Right cardiac atrium (tissue), 5 donors: ENCODE results near the gene POMC. TPM values are rescaled to one million over a fixed set of nuclear protein-coding genes. Genes with fewer than 3 reads are reported as not detected.

ENCODE experiments used
- ATAC-seq, 2 donors: fragments of 200-7000 bp; cut with Tn5 transposase; one replicate each; pipeline versions ENCODE4 v1.8.0 to v1.9.1; 2020; ENCODE audit warnings: moderate library complexity in 2 of 2, mild to moderate bottlenecking in 1 of 2
- DNase-seq, 3 donors: peaks; one replicate each; pipeline ENCODE4 v3.0.0-alpha.2; 2020
- H3K27ac ChIP-seq: one replicate; pipeline ENCODE4 v1.5.1; 2013; ENCODE audit warnings: mild to moderate bottlenecking, low read length, control low read depth, moderate library complexity
- H3K27me3 ChIP-seq: one replicate; pipeline ENCODE4 v1.6.1; 2013; ENCODE audit not compliant: control insufficient read depth, insufficient read depth
- H3K4me1 ChIP-seq: one replicate; pipeline ENCODE4 v1.6.1; 2013; ENCODE audit warnings: low read length; ENCODE audit not compliant: control insufficient read depth, insufficient read depth
- H3K4me3 ChIP-seq: one replicate; pipeline ENCODE4 v1.5.1; 2013; ENCODE audit warnings: low read length, control low read depth
- H3K9me3 ChIP-seq: one replicate; pipeline ENCODE4 v1.6.1; 2013; ENCODE audit warnings: low read length; ENCODE audit not compliant: control insufficient read depth
- WGBS: extraction: QIAGEN DNeasy Blood & Tissue Kit; methylation state at CpG from one replicate; pipeline ENCODE4 v1.1.7; 2013; 5-methylcytosine and 5-hydroxymethylcytosine counted together
- intact Hi-C, 4 donors: fragments of 100-400 bp; cut with DNase I; formaldehyde crosslinking; loops; one replicate each; pipeline versions ENCODE4 v1.11.0 to v1.14.0; 2022 to 2023
- polyA plus RNA-seq: library from polyadenylated mRNA; stranded (reverse); fragments of 200-250 nt; gene quantifications from one replicate; pipeline ENCODE4 v1.2.3, GENCODE V29; 2013
- total RNA-seq, 4 donors: library from RNA; stranded (reverse); fragmentation: NEBNext Ultra II Directional; extraction: Animal tissue kit (Norgen Biotek cat#: 25700); gene quantifications; one replicate each; pipeline ENCODE4 v1.2.1, GENCODE V29; 2021
- donor health status: healthy with polysubstance abuse.
- donor health status: DM: no; HTN: yes; CAD: no.
- donor health status: DM: no; HTN: no; CAD: no.
- donor health status: DM: no; HTN: yes; CAD: no; lungs with severe emphysema.
- donor health status: DM: yes; HTN: yes; CAD: no.

Gene POMC
- total and polyA plus RNA-seq, 5 donors: 5.0 to 13.2 (median 6.8) TPM

GRCh38 chr2:25201265-25201664 is 32.9 kb upstream of the POMC start:
- WGBS: 76% methylated on average over 6 of the region's 6 CpGs
- intact Hi-C loops: no loop called here
- H3K4me1 ChIP-seq: no peaks in the 10 kb centered on the region

GRCh38 chr2:25198576-25198975 is 30.2 kb upstream of the POMC start:
- H3K9me3 ChIP-seq: no peaks in the 10 kb centered on the region
- DNase-seq (no peak), ATAC-seq (no peak)
- intact Hi-C loops: loop anchor here in 1 of 4 donors (10.0 kb wide), 1 partner anchor 224 kb away; the partner anchor contains the start of gene DNAJC27
- H3K27ac ChIP-seq: no peak overlapping the region
- 79% methylated on average over 5 of the region's 5 CpGs for WGBS
- H3K4me1 ChIP-seq: no peaks in the 10 kb centered on the region
- no peak overlapping the region for H3K4me3 ChIP-seq
- H3K27me3 ChIP-seq: no peaks in the 10 kb centered on the region

More at GRCh38 chr2:25201265-25201664, 32.9 kb upstream of the POMC start:
- H3K27ac ChIP-seq: no peak overlapping the region
- DNase-seq: no peak
- no peaks in the 10 kb centered on the region for H3K9me3 ChIP-seq
- ATAC-seq: no peak
- no peak overlapping the region for H3K4me3 ChIP-seq
- no peaks in the 10 kb centered on the region for H3K27me3 ChIP-seq

DNA sequence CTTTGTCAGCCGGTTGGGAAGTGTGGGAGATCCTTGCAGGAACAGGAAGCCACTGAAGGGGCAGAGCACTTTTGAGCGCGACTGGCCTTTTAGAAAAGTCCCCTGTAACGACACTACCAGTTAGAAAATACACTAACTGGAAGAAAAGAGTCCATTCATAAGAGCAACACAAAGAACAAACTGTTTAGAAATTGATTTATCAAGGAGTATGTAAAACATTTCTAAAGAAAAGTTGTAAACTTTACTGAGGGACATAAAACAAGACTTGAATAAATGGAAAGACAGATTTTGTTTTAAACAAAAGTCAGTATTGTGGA is 29.8 kb upstream of the POMC start:
- H3K4me3 ChIP-seq: no peak overlapping the region
- H3K9me3 ChIP-seq: no peaks in the 10 kb centered on the region
- 31% methylated on average over 4 of the region's 4 CpGs for WGBS
- H3K27ac ChIP-seq: no peak overlapping the region
- H3K4me1 ChIP-seq: no peaks in the 10 kb centered on the region
- DNase-seq (no peak), ATAC-seq (no peak)
- H3K27me3 ChIP-seq: no peaks in the 10 kb centered on the region
- intact Hi-C loops: loop anchor here in 1 of 4 donors (10.0 kb wide), 1 partner anchor 223 kb away; the partner anchor contains the start of gene DNAJC27

DNA sequence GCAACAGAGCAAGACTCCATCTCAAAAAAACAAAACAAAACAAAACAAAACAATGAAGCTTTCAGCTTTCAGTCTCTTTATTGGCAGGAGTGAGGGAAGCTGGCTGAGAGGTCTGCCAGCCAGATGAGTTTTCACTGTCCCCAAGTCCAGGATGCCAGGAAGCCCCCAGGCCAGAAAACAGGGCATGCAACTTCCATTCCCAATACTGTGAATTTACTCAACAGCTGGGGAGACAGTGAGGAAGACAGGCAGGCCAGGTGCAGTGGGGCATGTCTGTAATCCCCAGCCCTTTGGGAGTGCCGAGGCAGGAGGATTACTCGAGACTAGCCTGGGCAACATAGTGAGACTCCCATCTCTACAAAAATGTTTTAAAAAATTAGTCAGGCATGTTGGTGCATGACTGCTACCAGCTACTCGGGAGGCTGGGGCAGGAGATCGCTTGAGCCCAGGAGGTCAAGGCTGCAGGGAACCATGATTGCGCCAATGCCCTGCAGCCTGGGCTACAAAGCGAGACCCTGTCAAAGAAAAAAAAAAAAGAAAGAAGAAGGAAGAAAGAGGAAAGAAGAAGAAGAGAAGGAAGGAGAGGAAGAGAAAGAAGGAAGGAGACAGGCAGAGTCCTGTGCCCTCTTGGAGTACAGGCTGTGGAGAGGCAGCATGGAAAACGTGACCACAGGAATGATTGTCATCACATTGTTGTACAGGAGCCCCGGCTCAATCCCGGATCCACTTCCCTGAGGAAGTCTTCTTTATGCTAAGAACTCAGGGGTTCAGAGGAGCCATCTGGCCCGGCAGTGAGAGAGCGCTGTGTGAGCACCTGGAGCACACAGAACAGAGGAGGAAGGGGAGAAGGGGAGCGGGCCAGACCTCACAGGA is 29.2 kb upstream of the POMC start:
- Histone ChIP-seq H3K27me3 (no peaks in the 10 kb centered on the region), H3K4me3 (no peak overlapping the region), H3K9me3 (no peaks in the 10 kb centered on the region), H3K4me1 (no peaks in the 10 kb centered on the region), H3K27ac (no peak overlapping the region)
- 59% methylated on average over 12 of the region's 12 CpGs for WGBS
- DNase-seq (no peak), ATAC-seq (no peak)
- intact Hi-C loops: loop anchor here in 1 of 4 donors (10.0 kb wide), 1 partner anchor 223 kb away; the partner anchor contains the start of gene DNAJC27

GRCh38 chr2:25194576-25195122 is 26.3 kb upstream of the POMC start:
- intact Hi-C loops: loop anchor here in 2 of 4 donors (5.0 to 10.0 kb wide), 2 partner anchors 217 to 220 kb away; partner anchors contain the start of gene DNAJC27 (in 1 of the 2)
- DNase-seq (no peak), ATAC-seq (no peak)
- H3K27ac ChIP-seq: no peak overlapping the region
- H3K27me3 ChIP-seq: no peaks in the 10 kb centered on the region
- H3K4me3 ChIP-seq: no peak overlapping the region
- H3K9me3 ChIP-seq: no peaks in the 10 kb centered on the region
- H3K4me1 ChIP-seq: no peaks in the 10 kb centered on the region
- 84% methylated on average over 9 of the region's 9 CpGs for WGBS

DNA sequence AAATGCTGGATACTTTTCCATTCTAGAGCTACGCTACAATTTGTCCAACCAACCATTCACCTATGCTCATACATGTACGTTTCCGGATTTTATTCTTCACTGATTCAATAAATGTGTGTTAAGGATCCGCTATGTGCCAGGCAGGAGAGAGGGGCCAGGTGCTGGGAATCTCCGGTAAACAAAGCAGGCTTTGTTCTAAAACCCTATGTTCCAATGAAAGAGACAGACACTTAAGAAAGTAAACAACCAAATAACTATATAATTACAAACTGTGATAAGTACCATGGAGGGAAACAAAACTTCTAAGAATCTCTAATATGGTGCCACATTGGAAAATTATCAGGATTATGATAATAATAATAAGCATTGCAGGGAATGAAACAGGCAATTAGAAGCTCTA is 22.2 kb upstream of the POMC start:
- 91% methylated on average over 5 of the region's 5 CpGs for WGBS
- intact Hi-C loops: loop anchor here in 2 of 4 donors (5.0 to 10.0 kb wide), 2 partner anchors 213 to 216 kb away; partner anchors contain the start of gene DNAJC27 (in 1 of the 2)
- no peaks in the 10 kb centered on the region for H3K27me3 ChIP-seq
- no peaks in the 10 kb centered on the region for H3K9me3 ChIP-seq
- no peak overlapping the region for H3K27ac ChIP-seq
- DNase-seq (no peak), ATAC-seq (no peak)
- no peaks in the 10 kb centered on the region for H3K4me1 ChIP-seq
- no peak overlapping the region for H3K4me3 ChIP-seq

DNA sequence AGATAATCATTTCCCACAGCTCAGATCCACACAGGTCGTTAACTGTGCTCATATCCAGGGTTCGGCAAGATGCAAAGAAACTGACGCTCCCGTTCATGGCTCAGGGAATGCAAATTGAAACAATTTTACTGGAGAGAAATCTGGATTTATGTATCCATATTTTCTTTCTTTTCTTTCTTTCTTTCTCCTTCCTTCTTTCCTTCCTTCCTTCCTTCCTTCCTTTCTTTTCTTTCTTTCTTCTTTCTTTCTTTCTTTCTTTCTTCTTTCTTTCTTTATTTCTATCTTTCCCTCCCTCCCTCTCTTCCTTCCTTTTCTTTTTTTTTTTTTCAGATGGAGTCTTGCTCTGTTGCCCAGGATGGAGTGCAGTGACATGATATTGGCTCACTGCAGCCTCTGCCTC is 20.0 kb upstream of the POMC start:
- ATAC-seq: no peak

DNA sequence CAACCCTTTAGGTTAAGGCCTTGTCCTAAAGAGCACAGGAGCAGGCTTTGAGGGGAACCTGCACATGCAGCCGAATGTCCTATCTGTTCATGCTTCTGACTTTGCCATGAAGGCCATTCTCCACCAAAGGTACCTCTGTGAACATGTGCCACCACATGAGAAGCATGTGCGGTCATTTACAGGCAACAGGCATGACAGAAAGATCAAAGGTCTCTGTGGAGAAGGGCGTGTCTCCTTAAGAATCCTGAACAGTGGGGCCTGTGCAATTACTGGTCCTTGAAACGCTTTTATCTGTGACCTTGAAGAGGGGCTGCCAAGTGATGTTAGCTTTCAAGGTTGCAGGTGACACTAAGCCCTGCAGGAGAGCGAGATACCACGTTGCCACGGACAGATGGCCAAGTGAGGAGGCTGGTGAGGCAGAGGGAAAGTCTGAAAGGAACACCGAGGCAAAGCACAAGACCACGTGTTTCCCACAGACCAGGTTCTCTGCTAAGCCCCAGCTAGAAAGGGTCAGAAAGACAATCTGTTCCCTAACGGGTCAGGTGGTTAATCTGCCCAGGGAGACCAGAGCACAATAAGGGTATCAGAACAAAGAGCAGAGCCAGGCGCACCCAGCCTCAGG is 19.5 kb upstream of the POMC start:
- intact Hi-C loops: no loop called here

More for the DNA sequence above, 20.0 kb upstream of the POMC start:
- no peaks in the 10 kb centered on the region for H3K27me3 ChIP-seq
- H3K9me3 ChIP-seq: no peaks in the 10 kb centered on the region
- WGBS: 72% methylated on average over 4 of the region's 4 CpGs
- no peak overlapping the region for H3K27ac ChIP-seq
- H3K4me3 ChIP-seq: no peak overlapping the region
- no peaks in the 10 kb centered on the region for H3K4me1 ChIP-seq
- DNase-seq: no peak
- intact Hi-C loops: no loop called here

GRCh38 chr2:25184254-25184653 is 15.9 kb upstream of the POMC start:
- 48% methylated on average over 5 of the region's 5 CpGs for WGBS
- H3K27ac ChIP-seq: no peak overlapping the region
- H3K9me3 ChIP-seq: no peaks in the 10 kb centered on the region
- no peaks in the 10 kb centered on the region for H3K27me3 ChIP-seq
- ATAC-seq (no peak), DNase-seq (no peak)
- intact Hi-C loops: no loop called here
- no peaks in the 10 kb centered on the region for H3K4me1 ChIP-seq
- no peak overlapping the region for H3K4me3 ChIP-seq

More for the DNA sequence above, 19.5 kb upstream of the POMC start:
- Histone ChIP-seq H3K27ac (no peak overlapping the region), H3K4me3 (no peak overlapping the region), H3K4me1 (no peaks in the 10 kb centered on the region), H3K9me3 (no peaks in the 10 kb centered on the region), H3K27me3 (no peaks in the 10 kb centered on the region)
- ATAC-seq (no peak), DNase-seq (no peak)
- WGBS: 67% methylated on average over 11 of the region's 11 CpGs

- WGBS: 88% methylated on average over 10 of the region's 10 CpGs
- intact Hi-C loops: no loop called here
- Histone ChIP-seq H3K4me3 (no peak overlapping the region), H3K4me1 (no peaks in the 10 kb centered on the region), H3K27me3 (no peaks in the 10 kb centered on the region), H3K9me3 (no peaks in the 10 kb centered on the region), H3K27ac (no peak overlapping the region)
- no peak for ATAC-seq
- DNase-seq: no peak
Measured at GRCh38 chr2:25178976-25179375, 10.6 kb upstream of the POMC start.

GRCh38 chr2:25177211-25177611 is 8.8 kb upstream of the POMC start:
- DNase-seq (no peak), ATAC-seq (no peak)
- Histone ChIP-seq H3K27ac (no peak overlapping the region), H3K4me1 (no peaks in the 10 kb centered on the region), H3K4me3 (no peak overlapping the region), H3K9me3 (no peaks in the 10 kb centered on the region), H3K27me3 (no peaks in the 10 kb centered on the region)
- 82% methylated on average over 8 of the region's 8 CpGs for WGBS
- intact Hi-C loops: no loop called here
